Non-pigmented ciliary epithelial cell (primary cell): ENCODE results near the gene FBXL5.

Source experiments
- DNase-seq: peaks from one replicate; pipeline ENCODE4 v3.0.0-alpha.2; 2010; ENCODE audit warnings: low read depth

Gene FBXL5

DNA sequence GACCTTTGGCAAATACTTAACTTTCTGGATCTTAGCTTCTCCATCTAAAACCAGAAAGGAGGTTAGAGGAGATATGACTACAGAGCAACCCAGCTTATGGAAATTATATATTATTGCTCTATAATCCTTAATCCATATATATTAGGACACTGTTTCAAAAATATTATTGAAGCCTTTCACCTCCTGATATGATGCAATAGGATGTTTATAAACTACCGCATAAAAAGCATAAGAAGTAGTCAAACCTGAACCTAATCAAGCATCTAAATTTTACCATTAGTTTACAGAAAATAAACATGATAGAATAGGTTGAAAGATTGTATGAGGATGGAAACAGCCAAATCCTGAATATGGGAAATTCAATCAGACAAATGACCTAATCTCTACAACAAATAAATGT is 20.9 kb upstream of the FBXL5 start:
- DNase-seq: no peak

DNA sequence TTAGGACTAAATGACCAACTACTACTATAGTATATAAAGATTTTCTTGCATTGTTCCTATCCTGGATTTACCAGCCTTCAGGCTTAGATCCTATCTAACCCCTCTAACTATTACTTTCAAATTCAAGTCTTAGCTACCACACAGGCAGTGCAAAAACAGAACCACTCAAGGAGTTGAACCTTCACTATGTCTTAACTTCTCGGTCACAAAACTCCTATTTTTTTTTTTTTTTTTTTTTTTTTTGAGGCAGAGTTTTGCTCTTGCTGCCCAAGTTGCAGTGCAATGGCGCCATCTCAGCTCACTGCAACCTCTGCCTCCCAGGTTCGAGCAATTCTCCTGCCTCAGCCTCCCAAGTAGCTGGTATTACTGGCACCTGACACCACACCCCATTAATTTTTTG is 20.2 kb upstream of the FBXL5 start:
- DNase-seq: no peak

DNA sequence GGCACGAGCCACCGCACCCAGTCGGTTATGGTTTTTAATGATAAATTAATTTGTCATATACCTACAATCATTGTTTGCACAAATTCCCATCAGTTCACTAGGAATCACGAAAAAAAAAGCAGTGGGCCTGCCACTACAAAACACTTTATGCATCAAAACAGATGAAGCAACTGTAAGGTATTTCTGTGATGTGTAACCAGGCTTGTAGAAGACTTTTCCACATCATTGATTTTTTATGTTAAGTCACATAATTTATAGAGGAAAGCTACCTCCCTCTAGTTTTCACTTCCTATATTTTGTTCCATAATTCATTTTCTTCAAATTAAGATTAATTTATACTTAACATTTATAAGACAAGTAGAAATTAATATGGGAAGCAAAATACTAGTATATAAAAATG is 19.8 kb upstream of the FBXL5 start:
- DNase-seq: no peak

DNA sequence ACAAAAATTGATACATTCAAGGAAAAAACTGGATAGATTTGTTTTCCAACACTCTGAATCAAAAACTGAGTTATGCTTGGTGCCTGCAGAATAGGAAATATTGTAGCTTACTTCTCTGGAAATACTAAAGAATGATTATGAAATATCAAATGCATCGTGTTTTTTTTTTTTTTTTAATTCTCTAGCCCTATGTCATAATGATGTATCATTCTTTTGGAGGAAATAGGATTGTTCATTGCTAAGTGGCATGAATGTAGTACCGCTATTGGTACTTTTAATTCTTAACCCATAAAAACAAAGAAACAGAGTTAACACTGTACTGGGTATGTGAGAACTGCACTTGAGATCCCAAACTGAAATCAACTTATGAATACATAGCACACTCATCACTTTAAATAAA is 18.9 kb upstream of the FBXL5 start:
- no peak for DNase-seq

DNA sequence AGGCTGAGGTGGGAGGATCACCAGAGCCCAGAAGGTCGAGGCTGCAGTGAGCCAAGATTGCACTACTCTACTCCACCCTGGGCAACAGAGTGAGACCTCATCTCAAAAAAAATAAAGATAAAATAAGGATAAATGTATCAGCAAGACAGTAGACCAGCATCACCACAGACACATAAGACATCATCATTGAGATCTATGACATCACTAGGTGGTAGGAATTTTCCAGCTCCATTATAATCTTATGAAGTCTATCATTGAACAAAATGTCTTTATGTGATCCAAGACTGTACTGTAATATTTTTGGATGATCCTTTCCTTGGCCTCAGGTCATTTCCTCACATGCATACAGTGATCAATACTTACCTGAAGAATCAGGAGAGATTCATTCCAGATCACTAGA is 18.2 kb upstream of the FBXL5 start:
- no peak for DNase-seq

DNA sequence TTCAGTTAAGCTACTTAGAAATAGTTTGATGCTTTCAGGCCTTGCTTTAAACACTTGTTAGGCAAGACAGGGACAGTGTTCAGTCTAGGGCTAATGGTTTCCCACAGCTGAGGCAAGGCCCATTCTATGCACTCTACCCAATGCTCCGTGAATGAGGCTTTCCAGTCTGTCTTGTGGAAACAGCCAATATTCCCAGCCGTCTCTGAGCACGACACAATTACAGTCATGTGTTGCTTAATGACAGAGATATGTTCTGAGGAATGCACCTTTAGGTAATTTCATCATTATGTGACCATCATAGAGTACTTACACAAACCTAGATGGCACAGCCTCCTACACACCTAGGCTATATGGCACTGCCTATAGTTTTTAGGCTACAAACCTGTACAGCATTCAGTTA is 16.9 kb upstream of the FBXL5 start:
- no peak for DNase-seq

DNA sequence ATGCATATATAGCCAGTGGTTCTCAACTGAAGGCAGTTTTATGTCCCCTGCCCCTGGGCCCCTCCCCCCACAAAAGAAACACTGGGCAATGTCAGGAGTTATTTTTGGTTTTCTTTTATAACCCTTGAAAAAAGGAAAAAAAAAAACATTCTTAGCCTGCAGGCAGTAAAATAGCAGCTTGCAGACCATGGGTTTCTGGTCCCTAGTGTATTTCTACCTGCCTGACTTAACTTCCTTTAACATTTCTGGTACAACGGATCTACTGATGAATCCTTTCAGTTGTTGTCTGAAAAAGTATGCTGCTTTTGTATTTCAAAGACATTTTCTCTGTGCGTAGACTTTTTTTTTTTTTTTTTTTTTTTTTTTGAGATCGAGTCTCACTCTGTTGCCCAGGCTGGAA is 15.4 kb upstream of the FBXL5 start:
- DNase-seq: no peak

DNA sequence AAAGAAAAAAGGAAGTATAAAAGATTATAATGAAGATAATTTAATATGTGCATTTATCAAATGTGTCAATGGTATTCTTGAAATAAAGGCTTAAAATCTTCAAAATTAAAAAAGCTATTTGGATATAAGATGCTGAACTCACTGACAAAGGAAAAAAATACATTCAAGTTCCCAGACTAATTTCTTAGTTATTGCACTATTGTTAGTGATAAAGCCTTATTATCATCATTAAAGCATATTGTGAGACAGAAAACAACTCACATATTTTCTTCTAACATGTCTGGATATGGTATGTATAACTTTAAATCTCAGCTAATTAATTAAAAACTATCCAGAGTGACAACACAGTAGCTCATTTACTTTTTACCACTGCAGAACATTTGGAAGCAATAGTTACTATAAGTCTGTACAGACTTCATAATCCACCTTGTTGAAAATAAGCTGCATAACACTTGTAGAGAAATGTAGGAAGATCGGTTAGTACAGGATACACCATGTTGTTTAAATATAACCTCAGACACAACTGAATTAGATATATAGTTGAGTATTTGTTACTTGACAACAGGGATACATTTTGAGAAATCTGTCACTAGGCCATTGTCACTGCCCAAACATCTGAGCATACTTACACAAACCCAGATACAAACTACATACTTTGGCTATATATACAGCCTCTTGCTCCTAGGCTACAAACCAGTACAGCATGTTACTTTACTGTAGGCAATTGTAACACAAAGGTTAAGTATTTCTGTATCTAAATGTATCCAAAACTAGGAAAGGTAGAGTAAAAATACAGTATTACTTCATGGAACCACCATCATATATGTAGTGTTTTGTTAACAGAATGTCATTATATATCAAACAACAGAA is 13.6 kb upstream of the FBXL5 start:
- DNase-seq: no peak

DNA sequence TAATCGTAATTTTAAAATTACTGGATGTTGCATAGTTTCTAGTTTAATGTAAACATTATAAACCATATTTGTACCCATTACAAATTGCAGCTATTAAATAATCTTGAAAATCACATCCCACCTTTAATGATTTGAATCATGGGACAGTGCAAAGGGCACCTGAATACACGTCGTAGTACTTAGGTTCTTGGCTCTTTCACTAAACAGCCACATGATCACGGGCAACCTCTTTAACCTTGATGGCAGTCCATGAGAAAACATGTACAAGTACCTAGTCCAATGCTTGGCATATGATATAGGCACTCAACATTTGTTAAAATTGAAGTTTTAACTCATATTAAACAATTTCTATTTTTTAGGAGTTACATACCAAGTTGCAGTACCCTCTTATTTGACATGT is 11.8 kb upstream of the FBXL5 start:
- DNase-seq: no peak

DNA sequence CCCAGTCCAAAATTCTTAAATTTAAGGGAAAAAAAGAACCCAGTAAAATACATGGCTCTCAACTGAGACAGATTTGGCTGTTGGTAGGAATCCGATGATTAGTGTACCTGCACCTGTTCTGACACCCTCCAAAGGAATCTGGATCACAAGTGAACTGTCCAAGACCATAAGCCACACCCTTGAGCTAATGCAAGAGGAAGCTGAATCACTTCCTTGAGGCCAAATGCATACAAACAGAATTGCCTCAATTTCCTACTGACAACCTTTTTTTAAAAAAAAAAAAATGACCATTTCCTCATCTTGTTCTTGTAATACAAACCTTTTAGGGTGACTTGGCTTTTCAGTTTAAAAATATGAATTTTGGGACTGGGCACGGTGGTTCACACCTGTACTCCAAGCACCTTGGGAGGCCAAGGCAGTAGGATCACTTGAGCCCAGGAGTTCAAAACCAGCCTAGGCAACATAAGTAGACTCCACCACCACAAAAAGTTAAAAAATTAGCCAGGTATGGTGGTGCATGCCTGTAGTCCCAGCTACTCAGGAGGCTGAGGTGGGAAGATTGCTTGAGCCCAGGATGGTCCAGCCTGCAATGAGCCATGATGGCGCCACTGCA is 10.7 kb upstream of the FBXL5 start:
- no peak for DNase-seq

DNA sequence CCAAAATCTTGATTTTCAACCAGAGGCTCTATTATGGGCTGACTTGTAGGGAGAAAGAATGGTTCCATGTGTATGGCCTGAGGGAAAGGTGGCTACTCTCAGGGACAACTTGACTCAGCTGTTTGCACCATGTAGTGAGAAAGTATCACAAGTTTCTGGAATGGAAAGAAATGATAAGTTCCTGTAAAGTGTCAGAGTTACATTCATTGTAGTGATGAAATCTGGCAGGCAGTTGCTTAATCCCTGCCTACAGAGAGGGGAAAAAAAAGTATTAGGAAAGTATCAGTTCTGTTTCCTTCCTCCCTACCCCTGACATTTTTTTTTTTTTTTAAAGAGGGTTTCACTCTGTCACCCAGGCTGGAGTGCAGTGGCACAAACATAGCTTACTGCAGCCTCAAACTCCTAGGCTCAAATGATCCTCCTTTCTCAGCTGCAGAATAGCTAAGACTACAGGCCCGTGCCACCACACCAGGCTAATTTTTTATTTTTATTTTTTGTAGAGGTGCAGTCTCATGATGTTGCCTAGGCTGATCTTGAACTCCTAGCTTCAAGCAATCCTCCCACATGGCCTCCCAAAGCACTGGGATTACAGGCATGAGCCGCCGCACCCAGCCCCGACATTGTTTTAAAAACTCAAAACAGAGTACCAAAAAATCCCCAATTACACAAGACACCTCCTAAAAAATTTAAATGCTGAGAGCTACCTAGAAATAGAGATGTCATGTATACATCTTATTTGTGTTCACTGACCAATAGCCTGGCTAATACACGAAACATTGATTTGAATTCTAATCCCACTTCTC is 4.8 kb upstream of the FBXL5 start:
- no peak for DNase-seq

DNA sequence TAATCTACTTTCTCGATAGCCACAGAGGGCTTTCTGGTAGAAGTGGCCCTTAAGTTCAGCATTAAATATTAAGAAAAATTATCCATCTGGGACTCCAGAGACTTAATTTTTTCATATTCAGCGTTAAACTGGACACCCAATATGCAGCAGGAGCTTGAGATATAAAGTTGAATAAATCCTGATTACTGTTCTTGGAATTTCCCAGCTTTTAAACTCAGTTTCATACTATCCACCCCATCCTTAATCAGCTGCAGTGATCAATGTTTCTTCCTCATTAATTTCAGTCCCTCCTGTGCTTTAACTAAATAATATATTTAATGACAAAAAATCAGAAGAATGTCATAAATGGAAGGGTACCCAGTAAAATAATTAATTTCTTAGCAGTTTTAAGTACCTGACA is 3.6 kb upstream of the FBXL5 start:
- no peak for DNase-seq

DNA sequence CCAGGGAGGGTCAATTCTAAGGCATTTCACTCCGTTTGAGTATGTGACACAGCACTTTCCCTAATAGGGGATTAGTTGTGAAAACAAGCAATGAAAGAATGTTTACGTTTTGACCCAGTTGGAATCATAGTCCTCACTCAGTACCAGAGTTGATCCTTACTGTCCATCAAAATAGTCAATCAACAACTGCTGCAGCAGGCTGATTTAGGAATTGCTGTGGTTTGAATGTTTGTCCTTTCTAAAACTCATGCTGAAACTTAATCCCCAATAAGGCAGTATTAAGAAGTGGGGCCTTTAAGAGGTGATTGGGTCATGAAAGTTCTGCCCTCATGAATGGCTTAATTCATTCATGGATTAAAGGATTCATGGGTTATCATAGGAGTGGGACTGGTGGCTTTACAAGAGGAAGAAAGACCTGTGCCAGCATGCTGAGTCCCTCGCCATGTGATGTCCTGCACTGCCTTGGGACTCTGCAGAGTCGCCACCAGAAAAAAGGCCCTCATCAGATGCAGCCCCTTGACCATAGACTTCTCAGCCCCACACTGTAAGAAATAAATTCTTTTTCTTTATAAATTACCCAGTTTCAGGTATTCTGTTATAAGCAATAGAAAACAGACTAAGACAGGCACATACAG is 3.1 kb upstream of the FBXL5 start:
- no peak for DNase-seq

DNA sequence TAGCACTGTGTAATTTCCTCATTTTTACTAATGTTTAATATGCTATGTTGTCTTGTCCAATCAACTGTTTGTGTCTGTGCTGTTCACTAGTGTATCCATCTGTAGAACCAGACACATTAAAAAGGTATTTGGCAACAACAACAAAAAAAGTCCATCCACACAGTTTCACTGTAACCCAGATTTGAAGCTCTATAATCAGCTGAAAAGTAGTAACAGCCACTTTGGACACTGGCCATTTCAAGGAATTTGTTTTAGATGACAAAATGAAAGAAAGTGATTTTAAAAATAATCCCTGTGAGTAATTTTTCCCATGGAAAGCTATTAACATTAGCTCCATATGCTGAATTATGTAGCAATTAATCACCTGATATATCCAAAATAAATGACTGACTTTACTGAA is 2.2 kb upstream of the FBXL5 start:
- DNase-seq: no peak

DNA sequence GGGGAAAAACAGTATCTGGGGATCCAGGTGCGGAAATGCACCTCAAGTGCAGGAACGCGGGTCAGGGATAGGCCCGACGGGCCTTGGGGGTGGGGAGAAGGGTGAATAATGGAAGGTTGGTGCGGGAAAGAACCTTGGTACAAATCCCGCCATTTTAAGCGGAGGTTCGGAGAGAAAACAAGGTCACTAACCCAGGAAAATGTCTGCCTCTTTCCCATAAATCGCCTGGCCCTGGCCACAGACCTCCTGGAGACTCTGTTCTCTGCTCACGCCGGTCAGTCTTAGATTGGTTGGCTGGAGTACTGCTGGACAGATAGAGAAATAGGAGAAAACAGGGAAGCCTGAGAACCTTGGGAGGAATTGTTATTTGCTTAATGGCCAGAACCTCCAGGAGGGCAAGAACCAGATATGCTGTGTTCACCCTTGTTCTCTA is 897 bp upstream of the FBXL5 start:
- DNase-seq: no peak

DNA sequence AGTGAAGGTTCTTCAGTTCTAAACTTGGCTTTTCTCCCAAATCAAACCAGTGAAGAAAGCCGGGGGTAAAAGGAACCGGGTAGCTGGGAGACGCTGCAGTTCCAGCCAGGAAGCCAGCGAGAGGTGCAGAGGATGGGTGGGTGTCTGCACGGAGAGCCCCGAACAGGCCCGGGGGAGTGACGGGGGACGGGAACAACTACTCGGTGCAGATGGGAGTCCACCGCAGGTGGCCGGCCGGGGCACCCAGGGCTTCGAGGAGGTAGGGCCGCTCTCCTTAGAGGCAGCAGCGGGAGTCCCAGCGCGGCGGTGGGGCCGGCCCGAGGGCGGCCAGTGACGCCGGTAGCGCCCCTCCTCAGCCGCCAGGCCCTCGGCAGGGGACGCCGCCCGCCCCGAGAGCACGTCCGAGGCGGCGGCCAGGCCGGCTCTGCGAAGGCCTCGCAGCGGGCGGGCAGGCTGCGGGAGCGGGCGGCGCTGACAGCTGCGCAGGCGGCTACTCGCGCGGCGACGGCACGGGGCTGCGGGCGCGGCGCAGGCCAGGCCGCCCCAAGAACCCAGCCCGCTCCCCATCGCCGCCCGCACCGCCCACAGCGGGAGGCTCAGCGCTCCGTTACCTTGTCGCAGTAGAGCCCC is 449 bp downstream of the FBXL5 start:
- DNase-seq: no peak

DNA sequence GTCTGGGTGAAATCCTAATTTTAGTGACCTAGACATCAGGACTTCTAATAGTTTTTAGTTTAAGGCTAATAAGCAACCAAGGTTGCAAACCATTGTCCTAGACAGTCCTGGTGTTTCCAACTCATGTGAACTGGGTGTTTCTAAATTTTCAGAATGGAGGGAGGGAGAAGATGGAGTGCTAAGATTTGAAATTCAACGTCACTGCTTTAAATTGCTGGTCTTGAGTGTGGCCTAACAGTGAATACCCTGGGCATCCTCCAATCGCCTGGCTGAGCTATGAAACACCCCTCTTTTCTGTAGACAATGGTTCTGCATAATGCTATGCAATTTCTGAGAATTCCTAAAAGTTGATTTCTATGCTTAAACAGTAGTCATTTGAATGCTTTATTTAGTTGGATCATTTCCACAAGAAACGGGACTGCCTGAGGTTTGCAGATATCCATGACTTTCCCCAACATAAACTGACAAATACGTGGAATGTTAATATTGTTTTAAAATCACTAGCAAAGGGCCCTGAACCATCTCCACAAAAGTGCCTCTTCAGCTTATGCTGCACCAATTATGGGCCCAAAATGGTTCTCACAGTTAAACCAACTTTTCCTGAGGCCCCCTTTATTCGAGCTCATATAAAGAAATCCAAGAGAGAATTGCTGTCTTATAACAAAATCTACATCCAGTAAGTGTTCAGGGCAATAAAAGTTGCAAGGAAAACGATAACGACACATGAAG is 1.1 kb downstream of the FBXL5 start:
- DNase-seq: no peak

DNA sequence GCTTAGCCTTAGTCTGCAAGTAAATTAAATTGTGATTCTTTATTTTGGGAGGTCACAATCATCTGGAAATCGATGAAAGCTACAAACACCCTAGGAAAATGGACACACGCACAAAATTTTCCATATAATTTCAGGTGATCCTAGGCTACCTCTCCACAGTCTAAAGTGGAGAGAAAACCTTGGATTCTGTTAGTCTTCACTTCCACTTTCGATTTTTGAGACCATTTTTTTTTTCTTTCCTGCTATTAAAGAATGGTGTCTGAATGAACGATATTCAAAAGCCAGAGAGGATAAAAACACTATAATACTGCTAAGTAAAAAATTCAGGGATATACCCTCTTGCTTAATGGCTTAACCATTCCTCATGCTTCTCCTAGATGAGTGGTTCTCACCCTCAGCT is 1.7 kb downstream of the FBXL5 start:
- DNase-seq: no peak

DNA sequence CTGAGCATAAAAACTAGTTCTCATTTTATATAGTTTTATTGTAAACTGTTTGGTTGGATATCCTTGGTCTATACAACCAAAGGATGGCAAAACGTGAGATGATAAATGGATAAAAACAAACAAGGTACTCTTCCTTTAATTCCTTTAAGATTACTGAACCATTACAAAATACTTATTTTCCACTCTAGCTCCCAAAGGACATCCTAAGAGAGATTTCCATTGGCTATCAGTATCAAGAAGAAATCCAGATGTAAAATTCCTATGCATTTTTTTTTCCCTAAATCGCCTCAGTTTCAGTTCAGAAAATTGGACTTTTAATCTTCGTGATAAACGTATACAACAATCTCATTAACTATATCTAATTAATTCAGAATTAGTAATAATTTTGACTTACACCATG is 2.3 kb downstream of the FBXL5 start:
- DNase-seq: no peak

DNA sequence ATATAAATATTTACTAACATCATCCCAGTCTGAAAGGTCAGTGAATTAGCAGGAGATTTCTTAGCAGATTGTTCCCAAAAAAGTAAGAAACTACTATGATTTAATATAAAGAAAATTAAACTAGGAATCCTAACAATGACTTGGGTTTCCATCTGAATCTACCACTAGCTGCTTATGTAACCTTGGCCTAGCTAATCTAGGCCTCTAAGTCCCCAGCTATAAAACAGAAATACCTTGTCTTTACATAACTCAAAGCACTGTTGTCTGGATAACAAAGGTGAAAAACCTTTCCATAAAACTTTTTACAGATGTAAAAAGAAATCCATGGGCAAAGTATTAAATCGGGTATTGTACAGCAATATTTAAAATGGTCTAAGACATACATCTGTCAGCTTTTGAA is 3.0 kb downstream of the FBXL5 start:
- no peak for DNase-seq

DNA sequence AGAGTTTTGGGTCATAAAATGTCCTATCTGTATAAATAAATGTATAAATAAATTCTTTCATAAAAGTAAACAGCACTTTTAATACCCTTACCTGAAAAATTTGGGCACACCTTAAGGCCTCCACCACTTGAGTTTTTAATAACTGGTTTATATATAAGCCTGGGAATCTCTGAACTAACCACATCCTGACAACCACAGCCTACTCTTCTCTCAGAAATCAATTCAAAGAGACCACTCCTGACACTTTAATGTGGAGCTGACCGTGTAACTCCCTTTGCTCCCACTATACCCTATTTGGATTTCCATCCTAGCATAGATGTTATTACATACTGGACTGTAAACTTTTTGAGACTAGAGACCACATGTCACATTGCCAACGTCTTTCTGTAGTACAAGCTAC is 3.5 kb downstream of the FBXL5 start:
- DNase-seq: no peak
